H1 (cell line): ENCODE results near the gene OST4. TPM values are rescaled to one million over a fixed set of nuclear protein-coding genes. Genes with fewer than 3 reads are reported as not detected.

Experiments
- CTCF ChIA-PET: fragments of 300-600 bp; sonication (Branson Sonifier 250); formaldehyde crosslinking; loops from one replicate; lab custom pipeline; 2021; ENCODE audit not compliant: partially characterized antibody; lab: Charles Lee
- POLR2A ChIA-PET: fragments of 300-600 bp; sonication (Branson Sonifier 250); formaldehyde crosslinking; loops from one replicate; lab custom pipeline; 2021; ENCODE audit warnings: inconsistent platforms; ENCODE audit not compliant: partially characterized antibody; lab: Charles Lee
- DNase-seq, 2 experiments: peaks; one replicate each; pipeline versions ENCODE4 v3.0.0 to v3.0.0-alpha.2; 2010 to 2022; ENCODE audit warnings: low spot score in 2 of 2, low read depth in 1 of 2, mixed read lengths in 1 of 2
- FAIRE-seq: peaks from 2 replicates; lab custom pipeline; 2011; peaks lifted over from hg19 to GRCh38; lab: Jason Lieb, UNC
- H2AFZ ChIP-seq: 2 replicates; pipeline ENCODE4 v1.8.1; 2012; ENCODE audit warnings: low read length, inconsistent platforms
- H2AK5ac ChIP-seq: 2 replicates; pipeline ENCODE4 v1.6.1; 2013; ENCODE audit warnings: low read depth, low read length
- H2BK120ac ChIP-seq: replicated peaks from 2 replicates; pipeline ENCODE3; 2013; ENCODE audit warnings: low read depth, low read length, inconsistent platforms
- H2BK12ac ChIP-seq: 2 replicates; pipeline ENCODE4 v1.6.1; 2013; ENCODE audit warnings: low read depth, low read length
- H2BK15ac ChIP-seq: 2 replicates; pipeline ENCODE4 v1.6.1; 2013; ENCODE audit warnings: low read length
- H2BK20ac ChIP-seq: 2 replicates; pipeline ENCODE4 v1.6.1; 2013; ENCODE audit warnings: low read length
- H2BK5ac ChIP-seq: 2 replicates; pipeline ENCODE4 v1.6.1; 2013; ENCODE audit warnings: low read depth, low read length
- H3K14ac ChIP-seq: 2 replicates; pipeline ENCODE4 v1.6.1; 2013; ENCODE audit warnings: inconsistent platforms; ENCODE audit not compliant: insufficient read length
- H3K18ac ChIP-seq: 2 replicates; pipeline ENCODE4 v1.6.1; 2013; ENCODE audit warnings: low read length; ENCODE audit errors: extremely low read depth
- H3K23ac ChIP-seq: 2 replicates; pipeline ENCODE4 v1.6.1; 2013; ENCODE audit warnings: inconsistent platforms; ENCODE audit not compliant: insufficient read length
- H3K23me2 ChIP-seq: 2 replicates; pipeline ENCODE4 v1.6.1; 2013; ENCODE audit warnings: low read depth, low read length
- H3K27ac ChIP-seq: 2 replicates; pipeline ENCODE4 v1.6.1; 2011; ENCODE audit warnings: low read depth, low read length, inconsistent platforms
- H3K27me3 ChIP-seq, 4 experiments: replicated peaks in 1 of 4; 1 replicate in 1 of 4; 2 replicates in 3 of 4; pipeline versions ENCODE4 v1.6.1 to v1.8.1; 2011 to 2013; ENCODE audit warnings: low read length in 3 of 4, mild to moderate bottlenecking in 3 of 4, inconsistent platforms in 2 of 4, mixed read lengths in 2 of 4, moderate library complexity in 1 of 4; ENCODE audit not compliant: control insufficient read depth in 3 of 4, insufficient read depth in 3 of 4; ENCODE audit errors: extremely low read depth in 1 of 4
- H3K36me3 ChIP-seq, 4 experiments: 2 replicates each; pipeline versions ENCODE4 v1.6.1 to v1.8.1; 2011 to 2013; ENCODE audit warnings: mild to moderate bottlenecking in 4 of 4, low read length in 3 of 4, moderate library complexity in 2 of 4, control low read depth in 1 of 4, inconsistent platforms in 1 of 4; ENCODE audit not compliant: insufficient read depth in 4 of 4, control insufficient read depth in 2 of 4
- H3K4ac ChIP-seq: replicated peaks from 2 replicates; pipeline ENCODE3; 2013; ENCODE audit warnings: low read length, low read depth, mixed read lengths, inconsistent platforms; ENCODE audit not compliant: insufficient read length
- H3K4me1 ChIP-seq, 4 experiments: replicated peaks in 1 of 4; 1 replicate in 1 of 4; 2 replicates in 3 of 4; pipeline versions ENCODE4 v1.6.1 to v1.8.1; 2011 to 2013; ENCODE audit warnings: low read length in 3 of 4, inconsistent platforms in 2 of 4, mixed read lengths in 1 of 4; ENCODE audit not compliant: insufficient read depth in 4 of 4, control insufficient read depth in 3 of 4
- H3K4me2 ChIP-seq, 2 experiments: 2 replicates each; pipeline versions ENCODE4 v1.6.1 to v1.8.1; 2011 to 2013; ENCODE audit warnings: low read depth in 2 of 2, low read length in 2 of 2, control low read depth in 1 of 2, inconsistent platforms in 1 of 2, mild to moderate bottlenecking in 1 of 2; ENCODE audit not compliant: insufficient read depth in 1 of 2
- H3K4me3 ChIP-seq, 4 experiments: fragments of 200-600, 300-600 bp in 1 of 4; sonication (generic), shearing (Covaris generic), sonication (Bioruptor Twin) in 1 of 4; 2 replicates each; pipeline versions ENCODE4 v1.5.1 to v1.8.1; 2011 to 2016; ENCODE audit warnings: low read length in 4 of 4, low read depth in 3 of 4, control low read depth in 2 of 4, inconsistent platforms in 2 of 4, mild to moderate bottlenecking in 2 of 4, mixed read lengths in 1 of 4, moderate library complexity in 1 of 4; ENCODE audit not compliant: insufficient read depth in 2 of 4; ENCODE audit errors: extremely low read depth in 1 of 4
- H3K56ac ChIP-seq: replicated peaks from 2 replicates; pipeline ENCODE3; 2013; ENCODE audit warnings: low read depth, mild to moderate bottlenecking, mixed read lengths, low read length, inconsistent platforms; ENCODE audit not compliant: insufficient read length
- H3K79me1 ChIP-seq: 2 replicates; pipeline ENCODE4 v1.6.1; 2013; ENCODE audit warnings: low read depth, low read length, control low read depth
- H3K79me2 ChIP-seq, 2 experiments: 2 replicates each; pipeline versions ENCODE4 v1.6.1 to v1.8.1; 2012 to 2013; ENCODE audit warnings: low read length in 2 of 2, mild to moderate bottlenecking in 2 of 2, inconsistent platforms in 1 of 2; ENCODE audit not compliant: insufficient read depth in 2 of 2, control insufficient read depth in 1 of 2
- H3K9ac ChIP-seq, 4 experiments: replicated peaks in 1 of 4; 1 replicate in 1 of 4; 2 replicates in 3 of 4; pipeline versions ENCODE4 v1.6.1 to v1.8.1; 2011 to 2013; ENCODE audit warnings: low read depth in 3 of 4, low read length in 3 of 4, control low read depth in 2 of 4, mild to moderate bottlenecking in 2 of 4, moderate library complexity in 2 of 4, inconsistent platforms in 1 of 4; ENCODE audit errors: extremely low read depth in 1 of 4
- H3K9me3 ChIP-seq, 2 experiments: 2 replicates each; pipeline versions ENCODE4 v1.6.1 to v1.8.1; 2012 to 2013; ENCODE audit warnings: mild to moderate bottlenecking in 2 of 2, moderate library complexity in 2 of 2, control low read depth in 1 of 2, inconsistent platforms in 1 of 2, low read depth in 1 of 2, low read length in 1 of 2, mixed read lengths in 1 of 2; ENCODE audit not compliant: insufficient read depth in 2 of 2
- H4K20me1 ChIP-seq, 2 experiments: replicated peaks in 1 of 2; 2 replicates each; pipeline versions ENCODE3 to v1.8.1; 2011 to 2013; ENCODE audit warnings: inconsistent platforms in 2 of 2, low read length in 2 of 2, mild to moderate bottlenecking in 1 of 2; ENCODE audit not compliant: insufficient read depth in 2 of 2, control insufficient read depth in 1 of 2
- H4K5ac ChIP-seq: 2 replicates; pipeline ENCODE4 v1.6.1; 2013; ENCODE audit warnings: low read length, low read depth, mixed read lengths, inconsistent platforms; ENCODE audit not compliant: insufficient read length
- H4K8ac ChIP-seq: 2 replicates; pipeline ENCODE4 v1.8.0; 2013; ENCODE audit warnings: mild to moderate bottlenecking, moderate library complexity, low read length, inconsistent platforms; ENCODE audit not compliant: insufficient read depth; ENCODE audit errors: extremely low read depth
- H4K91ac ChIP-seq: replicated peaks from 2 replicates; pipeline ENCODE3; 2013; ENCODE audit warnings: low read length, mixed read lengths, inconsistent platforms; ENCODE audit not compliant: insufficient read length
- BCL11A ChIP-seq, 2 experiments: IDR thresholded peaks; one replicate each; pipeline ENCODE4 v1.6.1; 2011; ENCODE audit warnings: low read depth in 2 of 2, low read length in 2 of 2, mild to moderate bottlenecking in 2 of 2
- CBX8 ChIP-seq: fragments of 300-800, 300-1000 bp; sonication (generic); IDR thresholded peaks from 2 replicates; pipeline ENCODE4 v1.7.1; 2016; ENCODE audit warnings: low read depth, low read length, borderline replicate concordance
- CTBP2 ChIP-seq: IDR thresholded peaks from 2 replicates; pipeline ENCODE4 v1.7.0; 2011; ENCODE audit warnings: borderline replicate concordance, mild to moderate bottlenecking, moderate library complexity, mixed read lengths, low read length; ENCODE audit not compliant: insufficient read depth, insufficient read length
- EZH2 ChIP-seq: fragments of 200-600 bp; sonication (generic); IDR thresholded peaks from 2 replicates; pipeline ENCODE4 v1.7.1; 2012; ENCODE audit warnings: low read depth, mild to moderate bottlenecking, moderate library complexity, low read length, inconsistent platforms; ENCODE audit not compliant: severe bottlenecking
- NRF1 ChIP-seq: IDR thresholded peaks from 2 replicates; pipeline ENCODE4 v1.6.1; 2011; ENCODE audit warnings: mild to moderate bottlenecking, low read depth, low read length, improper control_type of control experiment
- RBBP5 ChIP-seq: IDR thresholded peaks from 2 replicates; pipeline ENCODE4 v1.7.1; 2012; ENCODE audit warnings: low read depth, mild to moderate bottlenecking, inconsistent platforms, low read length, moderate library complexity, borderline replicate concordance
- TAF7 ChIP-seq: optimal IDR thresholded peaks from 2 replicates; pipeline ENCODE3; 2011; ENCODE audit warnings: low read depth, mild to moderate bottlenecking, inconsistent platforms, low read length, moderate library complexity, borderline replicate concordance
- WGBS, 2 experiments: shearing (Covaris generic) in 1 of 2; methylation state at CpG; one replicate each; pipeline versions ENCODE4 v1.1.6 to v1.1.7; 2013 to 2015; ENCODE audit warnings: low lambda C conversion rate in 2 of 2, mixed read lengths in 2 of 2, inconsistent platforms in 1 of 2, low coverage in 1 of 2, missing lambda C conversion rate in 1 of 2; ENCODE audit not compliant: insufficient replicate concordance in 2 of 2, insufficient coverage in 1 of 2, insufficient read length in 1 of 2; ENCODE audit errors: extremely low coverage in 1 of 2, missing lambda C conversion rate in 1 of 2; 5-methylcytosine and 5-hydroxymethylcytosine counted together
- polyA plus RNA-seq, 7 experiments: library from polyadenylated mRNA; depleted of rRNA in 3 of 7; stranded (reverse) in 5 of 7; unstranded in 2 of 7; fragments of >200 nt in 5 of 7; fragments of 200-250 nt in 2 of 7; gene quantifications; 1 replicate in 5 of 7; 2 replicates in 1 of 7; 4 replicates in 1 of 7; pipeline versions ENCODE4 v1.2.1 to v1.2.3, GENCODE V29; 2011 to 2013; ENCODE audit warnings: missing spikeins in 2 of 7, mixed read lengths in 2 of 7
- total RNA-seq: library from RNA; stranded (reverse); fragmentation: NEBNext Ultra II Directional; extraction: Animal tissue kit (Norgen Biotek cat#: 25700); gene quantifications from 2 replicates; pipeline ENCODE4 v1.2.1, GENCODE V29; 2021

The OST4 gene
- total and polyA plus RNA-seq, 2 of the 8 experiments (the other 6 are each of a cell fraction or from before 2014, with no cell fraction given): 225 to 865 TPM

GRCh38 chr2:27053321-27053720 is 18.1 kb downstream of the OST4 start:
- Histone ChIP-seq H2BK120ac (no peak overlapping the region), H3K79me1 (no peaks in the 10 kb centered on the region), H2BK15ac (no peak overlapping the region), H2AFZ (no peak overlapping the region), H2BK5ac (no peak overlapping the region), H3K27me3 (no peaks in the 10 kb centered on the region), H4K91ac (no peak overlapping the region), H4K8ac (no peak overlapping the region), H3K27ac (no peak overlapping the region), H3K79me2 (no peaks in the 10 kb centered on the region), H2AK5ac (no peak overlapping the region), H2BK20ac (no peak overlapping the region), H3K18ac (no peak overlapping the region), H3K4me3 (no peak overlapping the region), H3K36me3 (peaks cover 17 to 33% (median 23%) of the 10 kb centered on the region in 4 experiments), H3K23ac (no peak overlapping the region), H3K4me2 (peak overlapping the region in 1 of 2 experiments; percentile 72; a peak in 1 of 4 replicates), H3K56ac (no peak overlapping the region), H3K4ac (no peak overlapping the region), H3K14ac (no peak overlapping the region), H2BK12ac (no peak overlapping the region), H4K5ac (no peak overlapping the region), H3K23me2 (peaks cover 13% of the 10 kb centered on the region), H3K9me3 (no peaks in the 10 kb centered on the region), H4K20me1 (peaks cover 0 to 4% of the 10 kb centered on the region in 2 experiments), H3K9ac (no peak overlapping the region), H3K4me1 (no peaks in the 10 kb centered on the region; a peak in 4 of 7 replicates)
- DNase-seq: no peak
- FAIRE-seq: no peak
- POLR2A ChIA-PET: interaction anchor here (1.1 to 19.3 kb wide), 6 partner anchors 13 to 303 kb away, joined by 3 to 441 read pairs (median 4); partner anchors contain the start of genes EMILIN1, GTF3C2, OST4 and TMEM214
- TF ChIP-seq RBBP5: no peak
- no peak for TF ChIP-seq NRF1
- TF ChIP-seq TAF7: no peak
- no peak for TF ChIP-seq CBX8
- no peak for TF ChIP-seq CTBP2
- no peak for TF ChIP-seq EZH2
- no peak for TF ChIP-seq BCL11A (IDR thresholded peaks at IDR 0.05; ENCODE audit: low read depth in 2 of 2, low read length in 2 of 2)
- 87% methylated on average over 11 of the region's 11 CpGs; no CpG with 5 or more reads in 1 of the 2 experiments for WGBS, 2 experiments
- CTCF ChIA-PET: interaction anchor here (1.4 to 18.3 kb wide), 4 partner anchors 11 to 131 kb away, joined by 3 to 160 read pairs (median 6); partner anchors contain the start of genes EMILIN1 and KHK
